Suprapubic skin (tissue), 3 donors: ENCODE results near the gene POGLUT2.

Source experiments
- EP300 ChIP-seq: sonication (generic); formaldehyde crosslinking; IDR thresholded peaks from one replicate; pipeline ENCODE4 v1.6.1; 2017; ENCODE audit warnings: antibody characterized with exemption
- TF ChIP-seq, protein P1 (sequence below), 2 donors: fragments of 200-600 bp in 1 of 2; fragments of 450-650 bp in 1 of 2; sonication (generic) in 1 of 2; IDR thresholded peaks; one replicate each; pipeline ENCODE4 v1.5.1; 2016 to 2019; ENCODE audit warnings: antibody characterized with exemption in 2 of 2, mild to moderate bottlenecking in 1 of 2, moderate library complexity in 1 of 2

DNA sequence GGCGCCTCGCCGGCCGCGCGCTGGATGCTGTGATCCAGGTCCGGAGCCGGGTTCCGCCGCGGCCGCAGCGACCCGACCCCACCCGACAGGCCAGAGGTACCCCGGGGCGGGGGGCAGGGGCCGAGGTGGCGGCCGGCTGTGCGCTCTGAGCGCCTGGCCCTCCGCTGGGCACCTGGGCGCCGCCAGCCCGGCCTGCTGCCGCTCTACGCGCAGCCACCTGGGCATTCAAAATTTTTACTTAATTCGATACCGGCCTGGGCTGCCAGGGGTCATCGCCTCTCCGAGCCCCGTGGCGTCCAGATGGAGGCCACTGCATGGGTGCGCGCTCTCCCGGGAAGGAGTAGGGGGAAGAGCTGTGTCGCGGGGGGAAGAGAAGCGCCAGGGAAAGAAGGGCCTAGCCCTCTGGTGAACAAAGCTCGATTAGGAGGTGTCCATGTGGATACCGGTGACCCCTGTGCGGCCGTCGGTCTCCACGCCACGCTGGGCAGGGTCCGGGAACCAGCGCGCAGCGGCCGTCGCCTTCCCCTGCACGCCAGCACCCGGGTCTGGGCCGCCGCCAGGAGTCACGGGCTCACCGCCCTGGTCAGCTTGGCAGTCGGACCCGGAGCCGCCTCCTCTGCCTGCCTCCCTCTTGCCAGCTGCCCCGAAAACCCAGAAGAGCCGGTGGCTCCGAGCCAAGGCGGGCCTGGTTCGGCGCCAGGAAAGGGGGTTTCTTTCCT lies 809 bp upstream of the POGLUT2 start:
- TF ChIP-seq, protein P1, sequence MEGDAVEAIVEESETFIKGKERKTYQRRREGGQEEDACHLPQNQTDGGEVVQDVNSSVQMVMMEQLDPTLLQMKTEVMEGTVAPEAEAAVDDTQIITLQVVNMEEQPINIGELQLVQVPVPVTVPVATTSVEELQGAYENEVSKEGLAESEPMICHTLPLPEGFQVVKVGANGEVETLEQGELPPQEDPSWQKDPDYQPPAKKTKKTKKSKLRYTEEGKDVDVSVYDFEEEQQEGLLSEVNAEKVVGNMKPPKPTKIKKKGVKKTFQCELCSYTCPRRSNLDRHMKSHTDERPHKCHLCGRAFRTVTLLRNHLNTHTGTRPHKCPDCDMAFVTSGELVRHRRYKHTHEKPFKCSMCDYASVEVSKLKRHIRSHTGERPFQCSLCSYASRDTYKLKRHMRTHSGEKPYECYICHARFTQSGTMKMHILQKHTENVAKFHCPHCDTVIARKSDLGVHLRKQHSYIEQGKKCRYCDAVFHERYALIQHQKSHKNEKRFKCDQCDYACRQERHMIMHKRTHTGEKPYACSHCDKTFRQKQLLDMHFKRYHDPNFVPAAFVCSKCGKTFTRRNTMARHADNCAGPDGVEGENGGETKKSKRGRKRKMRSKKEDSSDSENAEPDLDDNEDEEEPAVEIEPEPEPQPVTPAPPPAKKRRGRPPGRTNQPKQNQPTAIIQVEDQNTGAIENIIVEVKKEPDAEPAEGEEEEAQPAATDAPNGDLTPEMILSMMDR (IDR thresholded peaks at IDR 0.05): no peak
- no peak for TF ChIP-seq EP300
